SKM-1 treated with dmso at 0.1 percent for 144 hours (cell line): Measurements from ENCODE around the gene HSF2BP.
"Not testable (repeated sequence)": the region's sequence is repeated elsewhere in the genome, so short reads cannot be mapped to it uniquely, and the experiment has no call there.

ENCODE experiments used
- DNase-seq: peaks from one replicate; lab custom pipeline; 2025; ENCODE audit not compliant: unreplicated experiment; lab: John Stamatoyannopoulos, UW

The HSF2BP gene

GRCh38 chr21:43687566-43688399 is 28.5 kb upstream of the HSF2BP start:
- no peak for DNase-seq

- DNase-seq, result no peak
These were observed 27.7 kb upstream of the HSF2BP start for GRCh38 chr21:43686811-43687565.

GRCh38 chr21:43684424-43684823 is 25.1 kb upstream of the HSF2BP start:
- no peak for DNase-seq

GRCh38 chr21:43681650-43682049 is 22.4 kb upstream of the HSF2BP start:
- no peak for DNase-seq

- not testable (repeated sequence) for DNase-seq
These were observed 21.1 kb upstream of the HSF2BP start for GRCh38 chr21:43680421-43680820.

GRCh38 chr21:43679951-43680350 is 20.7 kb upstream of the HSF2BP start:
- DNase-seq, result no peak

- DNase-seq, result no peak
These were observed 17.1 kb upstream of the HSF2BP start for GRCh38 chr21:43676391-43676790.

GRCh38 chr21:43675871-43676270 is 16.6 kb upstream of the HSF2BP start:
- no peak for DNase-seq

GRCh38 chr21:43669828-43670605 is 10.7 kb upstream of the HSF2BP start:
- no peak for DNase-seq

GRCh38 chr21:43667191-43667904 is 8.1 kb upstream of the HSF2BP start:
- DNase-seq, result no peak

- DNase-seq, result no peak
These were observed 6.6 kb upstream of the HSF2BP start for GRCh38 chr21:43665879-43666278.

- DNase-seq, result no peak
These were observed 5.1 kb upstream of the HSF2BP start for GRCh38 chr21:43664358-43664757.

- no peak for DNase-seq
These were observed 3.7 kb upstream of the HSF2BP start for GRCh38 chr21:43663033-43663432.

- DNase-seq, result no peak
These were observed 3.0 kb upstream of the HSF2BP start for GRCh38 chr21:43662286-43662685.

GRCh38 chr21:43658769-43659135 is 536 bp downstream of the HSF2BP start:
- DNase-seq, result no peak

- DNase-seq, result no peak
These were observed 1.1 kb downstream of the HSF2BP start for GRCh38 chr21:43658088-43658741.

GRCh38 chr21:43657355-43658087 is 1.8 kb downstream of the HSF2BP start:
- no peak for DNase-seq

GRCh38 chr21:43654806-43655489 is 4.3 kb downstream of the HSF2BP start:
- DNase-seq, result no peak

- no peak for DNase-seq
These were observed 5.7 kb downstream of the HSF2BP start for GRCh38 chr21:43653626-43654025.
